GM12865 (cell line): ENCODE measurements around the gene MGAT5B.

Experiments
- DNase-seq: peaks from one replicate; pipeline ENCODE4 v3.0.0; 2010; ENCODE audit warnings: low read depth
- H3K4me3 ChIP-seq: 2 replicates; pipeline ENCODE4 v1.5.1; 2011; ENCODE audit warnings: mild to moderate bottlenecking, low read depth, low read length, control low read depth
- CTCF ChIP-seq: IDR thresholded peaks from 2 replicates; pipeline ENCODE4 v1.5.1; 2011; ENCODE audit warnings: low read length, control low read depth, low read depth, inconsistent platforms; ENCODE audit not compliant: insufficient read depth; ENCODE audit errors: missing control alignments

MGAT5B gene

GRCh38 chr17:76901542-76902197 is 33.5 kb downstream of the MGAT5B start:
- DNase-seq: no peak
- no peak for TF ChIP-seq CTCF
- no peak overlapping the region for H3K4me3 ChIP-seq

GRCh38 chr17:76902476-76902875 is 34.3 kb downstream of the MGAT5B start:
- no peak for DNase-seq
- H3K4me3 ChIP-seq: no peak overlapping the region
- TF ChIP-seq CTCF: no peak

- no peak for TF ChIP-seq CTCF
- H3K4me3 ChIP-seq: no peak overlapping the region
- no peak for DNase-seq
These were observed 35.4 kb downstream of the MGAT5B start for GRCh38 chr17:76903631-76904030.

GRCh38 chr17:76904116-76904515 is 35.9 kb downstream of the MGAT5B start:
- no peak overlapping the region for H3K4me3 ChIP-seq
- no peak for DNase-seq
- no peak for TF ChIP-seq CTCF

- no peak for DNase-seq
- TF ChIP-seq CTCF: no peak
- no peak overlapping the region for H3K4me3 ChIP-seq
These were observed 36.8 kb downstream of the MGAT5B start for GRCh38 chr17:76905036-76905435.

GRCh38 chr17:76905836-76906235 is 37.6 kb downstream of the MGAT5B start:
- no peak for TF ChIP-seq CTCF
- H3K4me3 ChIP-seq: no peak overlapping the region
- DNase-seq: no peak

- no peak for TF ChIP-seq CTCF
These were observed 38.3 kb downstream of the MGAT5B start for GRCh38 chr17:76906463-76906862.

More at GRCh38 chr17:76906463-76906862, 38.3 kb downstream of the MGAT5B start:
- DNase-seq: no peak
- H3K4me3 ChIP-seq: no peak overlapping the region
